ENCODE measurements around the gene NDUFB8. TPM values are rescaled to one million over a fixed set of nuclear protein-coding genes. Genes with fewer than 3 reads are reported as not detected.

NDUFB8 gene
- total and polyA plus RNA-seq, 8 donors = 33.0 to 362 (median 138) TPM

DNA sequence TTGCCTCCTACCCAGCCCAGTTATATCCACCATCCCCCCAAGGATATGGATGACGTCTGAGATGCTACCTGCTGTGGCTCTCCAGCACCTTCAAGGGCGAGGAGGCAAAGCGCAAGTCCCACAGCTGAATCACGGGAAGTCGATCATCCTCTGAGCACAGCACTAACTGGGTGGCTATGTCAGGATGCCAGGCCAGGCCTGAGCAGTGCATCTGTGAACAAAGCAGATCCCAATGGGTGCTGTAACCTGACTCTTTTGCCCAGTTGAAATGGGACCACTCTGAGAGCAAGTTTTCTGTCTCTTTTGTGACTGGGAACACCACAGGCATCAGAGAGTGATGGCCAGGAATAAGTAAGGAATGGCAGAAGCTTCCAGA is 22.3 kb downstream of the NDUFB8 start:
- WGBS, 5 donors = 91 to 98% (median 95%) methylated on average over 5 of the region's 5 CpGs
- DNase-seq = no peak
- no peak overlapping the region for H3K27ac ChIP-seq
- peaks cover 3 to 16% (median 12%) of the 10 kb centered on the region in 4 donors for H3K4me1 ChIP-seq
- TF ChIP-seq EP300 (IDR thresholded peaks at IDR 0.05) (no peak), POLR2A (IDR thresholded peaks at IDR 0.05) (no peak), POLR2AphosphoS5 (IDR thresholded peaks at IDR 0.05) (no peak)
- TF ChIP-seq, protein P1, sequence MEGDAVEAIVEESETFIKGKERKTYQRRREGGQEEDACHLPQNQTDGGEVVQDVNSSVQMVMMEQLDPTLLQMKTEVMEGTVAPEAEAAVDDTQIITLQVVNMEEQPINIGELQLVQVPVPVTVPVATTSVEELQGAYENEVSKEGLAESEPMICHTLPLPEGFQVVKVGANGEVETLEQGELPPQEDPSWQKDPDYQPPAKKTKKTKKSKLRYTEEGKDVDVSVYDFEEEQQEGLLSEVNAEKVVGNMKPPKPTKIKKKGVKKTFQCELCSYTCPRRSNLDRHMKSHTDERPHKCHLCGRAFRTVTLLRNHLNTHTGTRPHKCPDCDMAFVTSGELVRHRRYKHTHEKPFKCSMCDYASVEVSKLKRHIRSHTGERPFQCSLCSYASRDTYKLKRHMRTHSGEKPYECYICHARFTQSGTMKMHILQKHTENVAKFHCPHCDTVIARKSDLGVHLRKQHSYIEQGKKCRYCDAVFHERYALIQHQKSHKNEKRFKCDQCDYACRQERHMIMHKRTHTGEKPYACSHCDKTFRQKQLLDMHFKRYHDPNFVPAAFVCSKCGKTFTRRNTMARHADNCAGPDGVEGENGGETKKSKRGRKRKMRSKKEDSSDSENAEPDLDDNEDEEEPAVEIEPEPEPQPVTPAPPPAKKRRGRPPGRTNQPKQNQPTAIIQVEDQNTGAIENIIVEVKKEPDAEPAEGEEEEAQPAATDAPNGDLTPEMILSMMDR (IDR thresholded peaks at IDR 0.05) = no peak
- no peaks in the 10 kb centered on the region for H3K9me3 ChIP-seq
- H3K27me3 ChIP-seq = no peaks in the 10 kb centered on the region
- H3K4me3 ChIP-seq = no peak overlapping the region
- intact Hi-C loops (cut with DNase I; ENCODE audit: low total_unique reads) = loop anchor here (10.0 kb wide), 1 partner anchor 173 kb away; the partner anchor contains the start of gene PKD2L1
- H3K36me3 ChIP-seq = peaks cover 4 to 94% (median 50%) of the 10 kb centered on the region in 4 donors

DNA sequence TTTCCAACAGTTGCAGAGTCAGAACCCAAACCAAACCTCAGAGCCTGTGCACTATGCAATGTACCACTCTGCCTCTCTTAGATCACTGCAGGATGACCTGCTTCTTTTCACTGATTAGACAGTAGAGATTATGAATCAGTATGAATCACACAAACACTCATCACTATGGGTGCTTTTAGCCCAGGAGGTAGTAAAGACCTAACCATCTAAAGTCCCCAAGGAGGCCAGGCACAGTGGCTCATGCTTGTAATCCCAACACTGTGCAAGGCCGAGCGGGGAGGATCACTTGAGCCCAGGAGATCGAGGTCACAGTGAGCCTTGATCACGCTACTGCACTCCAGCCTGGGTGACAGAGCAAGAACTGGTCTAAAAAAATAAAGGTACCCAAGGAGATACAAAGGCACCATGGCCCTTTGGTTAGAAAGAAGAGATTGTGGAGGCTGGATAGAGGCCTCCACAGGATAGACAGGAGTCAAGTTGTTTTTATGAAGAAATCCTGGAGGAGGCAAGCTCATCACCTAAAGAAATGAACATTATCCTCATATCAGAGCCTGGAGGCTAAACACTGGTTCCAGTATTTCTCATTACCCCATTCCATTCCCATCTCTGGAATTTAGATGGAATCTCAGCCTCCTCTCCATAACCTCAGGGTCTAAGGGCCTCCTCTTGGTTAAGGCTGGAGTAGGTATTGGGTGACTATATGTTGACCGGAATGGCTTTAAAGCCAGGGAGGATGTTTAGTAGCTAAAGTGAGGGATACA is 22.9 kb downstream of the NDUFB8 start:
- H3K27ac ChIP-seq = no peak overlapping the region
- 97 to 100% (median 98%) methylated on average over 5 of the region's 5 CpGs for WGBS, 5 donors
- TF ChIP-seq POLR2A (IDR thresholded peaks at IDR 0.05) (no peak), EP300 (IDR thresholded peaks at IDR 0.05) (no peak), POLR2AphosphoS5 (IDR thresholded peaks at IDR 0.05) (no peak)
- TF ChIP-seq, protein P1 (IDR thresholded peaks at IDR 0.05) = no peak
- H3K4me1 ChIP-seq = peaks cover 3 to 16% (median 12%) of the 10 kb centered on the region in 4 donors
- intact Hi-C loops (cut with DNase I; ENCODE audit: low total_unique reads) = loop anchor here (10.0 kb wide), 1 partner anchor 172 kb away; the partner anchor contains the start of gene PKD2L1
- no peaks in the 10 kb centered on the region for H3K9me3 ChIP-seq
- H3K27me3 ChIP-seq = no peaks in the 10 kb centered on the region
- DNase-seq = no peak
- peaks cover 7 to 94% (median 54%) of the 10 kb centered on the region in 4 donors for H3K36me3 ChIP-seq
- H3K4me3 ChIP-seq = no peak overlapping the region

DNA sequence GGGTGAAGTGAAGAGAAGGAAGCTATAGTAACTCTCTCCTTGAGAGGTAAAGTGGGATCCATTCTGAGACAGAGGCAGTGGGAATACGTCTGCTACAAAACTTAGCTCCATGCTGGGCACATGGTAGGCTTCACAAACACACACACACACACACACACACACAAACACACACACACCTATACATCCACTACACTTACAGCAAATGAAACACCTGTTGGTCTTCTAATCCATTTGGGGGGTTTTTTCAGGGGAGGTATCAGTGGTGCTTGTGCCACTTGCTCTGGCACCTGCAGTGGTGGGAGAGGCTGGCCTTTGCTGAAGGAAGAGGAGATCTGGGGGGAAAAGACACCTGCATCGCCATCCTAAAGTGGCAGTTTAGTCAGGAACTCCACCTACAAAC is 24.5 kb downstream of the NDUFB8 start:
- TF ChIP-seq, protein P1 (IDR thresholded peaks at IDR 0.05) = no peak
- TF ChIP-seq POLR2A (IDR thresholded peaks at IDR 0.05) = no peak
- TF ChIP-seq POLR2AphosphoS5 (IDR thresholded peaks at IDR 0.05) = no peak
- TF ChIP-seq EP300 (IDR thresholded peaks at IDR 0.05) = no peak
- Histone ChIP-seq H3K4me1 (peaks cover 2 to 3% (median 2%) of the 10 kb centered on the region in 4 donors), H3K9me3 (no peaks in the 10 kb centered on the region), H3K36me3 (peaks cover 7 to 96% (median 67%) of the 10 kb centered on the region in 4 donors), H3K27ac (no peak overlapping the region), H3K27me3 (no peaks in the 10 kb centered on the region), H3K4me3 (no peak overlapping the region)
- no peak for DNase-seq
- WGBS, 5 donors = 94 to 100% (median 95%) methylated on average over 2 of the region's 2 CpGs
- intact Hi-C loops (cut with DNase I; ENCODE audit: low total_unique reads) = loop anchor here (10.0 kb wide), 1 partner anchor 170 kb away; the partner anchor contains the start of gene PKD2L1

DNA sequence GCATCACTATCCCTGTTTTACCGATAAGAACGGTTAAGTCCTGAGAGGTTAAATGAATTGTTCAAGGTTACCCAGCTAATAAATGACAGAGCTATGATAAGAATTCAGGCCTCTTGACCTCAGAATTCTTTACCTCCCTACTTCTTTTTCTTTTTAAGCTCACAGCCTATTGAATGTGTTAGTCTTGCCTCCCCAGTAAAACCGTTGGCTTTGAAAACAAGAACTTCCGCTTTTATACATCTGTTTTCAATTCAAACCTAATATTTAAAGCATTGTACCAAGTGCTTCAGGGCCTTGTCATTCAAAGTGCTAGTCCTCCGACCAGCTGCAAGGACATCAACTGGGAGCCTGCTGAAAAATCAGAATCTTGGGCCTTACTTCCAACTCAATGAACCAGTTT is 25.6 kb downstream of the NDUFB8 start:
- no peak for TF ChIP-seq EP300 (IDR thresholded peaks at IDR 0.05)
- TF ChIP-seq POLR2AphosphoS5 (IDR thresholded peaks at IDR 0.05) = no peak
- TF ChIP-seq, protein P1 (IDR thresholded peaks at IDR 0.05) = no peak
- no peak for TF ChIP-seq POLR2A (IDR thresholded peaks at IDR 0.05)
- H3K27me3 ChIP-seq = no peaks in the 10 kb centered on the region
- DNase-seq = no peak
- peaks cover 11 to 97% (median 76%) of the 10 kb centered on the region in 4 donors for H3K36me3 ChIP-seq
- no peaks in the 10 kb centered on the region for H3K9me3 ChIP-seq
- no peak overlapping the region for H3K27ac ChIP-seq
- no peak overlapping the region for H3K4me3 ChIP-seq
- intact Hi-C loops (cut with DNase I; ENCODE audit: low total_unique reads) = loop anchor here (10.0 kb wide), 1 partner anchor 169 kb away; the partner anchor contains the start of gene PKD2L1
- no peaks in the 10 kb centered on the region for H3K4me1 ChIP-seq
- 38 to 61% (median 56%) methylated on average over 5 of the region's 5 CpGs for WGBS, 5 donors
